Activated CD4-positive, alpha-beta T cell treated with anti-CD3 and anti-CD28 coated beads, Interleukin-2, amount 50 U/mL, for 24 hours (primary cell): ENCODE measurements around the gene ADGRG3.

ENCODE experiments used
- DNase-seq, 2 donors: peaks; one replicate each; pipeline ENCODE4 v3.0.0-alpha.2; 2020; ENCODE audit warnings: low read depth in 1 of 2, low spot score in 1 of 2

The ADGRG3 gene

DNA sequence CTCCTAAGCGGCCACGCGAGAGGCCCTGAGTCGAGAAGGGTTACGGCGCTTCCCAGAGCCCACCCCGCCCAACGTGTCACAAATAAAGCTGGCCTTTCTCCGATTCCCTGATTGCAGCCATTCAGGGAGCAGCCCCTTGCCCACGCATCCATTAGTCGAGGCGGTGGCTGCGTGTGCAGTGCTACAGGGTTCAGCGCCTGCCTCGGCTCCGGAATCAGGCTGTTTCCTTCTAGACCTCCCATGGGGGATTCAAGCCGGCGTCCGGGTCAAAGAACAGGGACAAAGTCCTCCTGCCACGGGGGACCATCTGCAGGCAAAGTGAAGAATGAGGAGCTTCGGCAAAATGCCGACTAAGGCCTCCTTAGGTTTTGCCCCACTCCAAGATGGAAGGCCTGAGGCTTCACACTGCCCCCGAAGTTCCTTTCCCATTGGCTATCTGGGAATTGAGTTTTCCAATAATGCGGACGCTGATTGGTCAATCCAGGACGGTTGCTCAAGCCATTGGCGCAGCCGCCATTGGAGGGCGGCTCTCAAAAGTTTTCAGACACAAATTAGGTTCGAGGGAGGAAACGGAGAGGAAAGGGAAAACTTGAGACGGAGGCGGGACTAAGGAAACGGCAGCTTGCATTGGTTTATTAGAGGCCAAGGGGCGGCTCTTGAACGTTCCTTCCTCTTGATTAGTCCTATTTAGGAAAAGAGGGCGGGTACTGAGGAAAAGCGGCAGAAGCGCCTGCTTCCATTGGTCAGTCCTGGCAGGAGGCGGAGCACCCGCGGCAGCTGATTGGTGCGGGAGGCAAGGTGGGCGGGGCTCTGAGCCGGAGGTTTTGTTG is 67.0 kb downstream of the ADGRG3 start:
- peak; percentile 96 to 97 for DNase-seq

DNA sequence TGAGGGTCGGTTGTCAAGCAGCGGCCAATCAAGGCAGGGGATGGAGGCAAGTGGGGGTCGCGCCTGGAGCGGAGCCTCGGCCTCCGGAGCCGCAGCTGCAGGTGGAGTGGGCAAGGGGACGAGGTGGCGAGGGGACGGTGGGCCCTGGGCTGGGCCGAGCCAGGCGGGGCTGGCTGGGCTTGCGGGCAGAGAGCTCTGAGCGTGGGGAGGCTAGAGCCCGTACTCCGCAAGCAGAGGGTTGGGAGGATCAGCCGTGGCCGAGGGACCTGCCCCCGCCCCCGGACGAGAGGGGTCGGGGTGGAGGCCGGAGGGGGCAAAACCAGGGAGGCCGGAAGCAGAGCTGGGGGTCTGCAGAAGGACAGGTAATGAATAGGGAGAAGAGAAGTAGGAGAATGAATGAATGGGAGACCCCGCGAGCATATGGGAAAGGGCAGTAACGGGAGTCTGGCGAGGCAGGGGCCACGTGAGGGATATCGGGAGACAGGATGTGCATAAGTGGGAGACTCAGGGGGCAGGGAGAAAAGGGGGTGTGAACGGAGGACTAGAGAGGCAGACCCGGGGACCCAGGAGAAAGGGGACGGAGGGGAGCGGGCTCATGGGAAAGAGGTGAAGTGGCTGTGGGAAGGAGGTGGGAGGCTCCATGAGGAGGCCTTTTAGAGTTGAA is 67.8 kb downstream of the ADGRG3 start, which contains the start of gene KATNB1:
KATNB1 (plus strand) TSS at position 16 of the 664 bp plus-strand sequence. CDS start 1,474 bp downstream, outside the sequence.
- DNase-seq: no peak

DNA sequence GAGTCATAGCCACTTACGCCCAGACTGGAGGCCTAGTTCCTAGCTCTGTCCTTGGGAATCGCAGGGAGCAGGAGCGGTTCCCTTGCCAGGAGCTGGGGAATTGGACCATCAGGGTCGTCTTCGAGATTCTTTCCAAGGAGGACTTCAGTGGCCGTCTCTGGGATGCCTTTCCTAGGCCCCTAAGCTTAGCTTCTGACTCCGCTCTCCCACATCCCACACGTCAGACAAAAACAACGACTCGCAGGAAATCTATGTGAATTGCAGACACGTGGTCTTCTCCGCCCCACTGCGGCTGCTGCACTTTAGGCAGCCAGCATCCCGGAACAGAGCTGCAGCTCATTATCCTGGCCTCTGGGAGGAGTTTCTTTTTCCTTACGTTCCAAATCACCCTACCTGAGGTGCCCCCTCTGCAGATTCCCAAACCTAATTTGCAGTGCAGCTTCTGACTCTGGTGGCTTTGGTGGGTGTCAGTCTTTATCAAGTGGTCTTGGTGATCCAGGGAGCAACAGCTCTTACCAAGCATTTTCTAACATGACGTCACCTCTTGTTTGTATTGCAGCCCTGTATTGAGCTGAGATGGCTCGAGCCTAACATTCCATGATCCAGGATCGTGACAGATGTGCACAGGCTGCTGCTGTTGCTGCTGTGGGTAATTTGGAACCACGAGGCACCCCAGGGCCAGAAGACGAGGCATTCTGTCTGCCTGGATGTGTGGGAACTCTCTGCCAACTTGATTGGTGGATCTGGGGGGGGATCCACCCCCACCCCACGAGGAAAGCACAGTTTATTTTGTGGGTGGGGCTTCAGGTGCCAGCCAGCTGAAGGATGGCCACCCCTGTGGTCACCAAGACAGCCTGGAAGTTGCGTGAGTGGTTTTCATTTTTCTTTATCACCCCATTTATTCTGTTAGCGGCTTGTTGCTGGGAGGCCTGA is 68.6 kb downstream of the ADGRG3 start:
- DNase-seq: peak in 1 of 2 donors; percentile 29

DNA sequence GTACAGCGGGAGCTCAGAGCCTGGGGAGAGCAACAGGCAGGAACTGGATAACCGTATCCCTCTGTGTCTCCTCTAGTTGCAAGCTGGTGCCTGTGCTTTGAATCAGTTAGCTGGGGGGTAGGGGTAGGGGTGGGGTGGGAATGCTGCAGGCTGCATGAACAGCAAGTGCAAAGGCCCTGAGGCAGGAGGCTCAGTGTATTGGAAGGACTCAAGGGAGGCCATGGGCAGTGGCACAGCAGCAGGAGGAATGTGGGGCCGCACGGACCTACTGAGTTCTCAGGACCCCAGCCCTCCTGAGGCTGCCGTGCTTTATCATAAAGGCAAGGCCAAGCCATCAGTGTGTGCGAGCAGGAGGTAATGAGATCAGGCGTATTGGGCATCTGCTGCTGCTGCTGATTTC is 70.7 kb downstream of the ADGRG3 start:
- no peak for DNase-seq
